ENCODE data around the gene TIMM17B. TPM values are rescaled to one million over a fixed set of nuclear protein-coding genes. Genes with fewer than 3 reads are reported as not detected.

TIMM17B gene
- total RNA-seq, 4 donors from 2014 or later = 33.8 to 67.9 (median 54.5) TPM

- Histone ChIP-seq H3K27ac (peak overlapping the region in 2 of 4 donors; percentile 17 to 75), H3K4me3 (no peak overlapping the region), H3K9me3 (no peaks in the 10 kb centered on the region), H3K36me3 (peaks cover 0 to 47% (median 0%) of the 10 kb centered on the region in 3 donors), H3K4me1 (peaks cover 0 to 13% (median 6%) of the 10 kb centered on the region in 4 donors), H3K27me3 (no peaks in the 10 kb centered on the region)
- DNase-seq = no peak
- TF ChIP-seq CTCF (IDR thresholded peaks at IDR 0.05) = no peak
- no peak for TF ChIP-seq POLR2A (IDR thresholded peaks at IDR 0.05)
Observed at GRCh38 chrX:48933757-48934156, 36.2 kb upstream of the TIMM17B start.

- Histone ChIP-seq H3K9me3 (no peaks in the 10 kb centered on the region), H3K4me1 (no peaks in the 10 kb centered on the region)
Observed at GRCh38 chrX:48927736-48928382, 30.3 kb upstream of the TIMM17B start.

GRCh38 chrX:48927123-48927522, 29.6 kb upstream of the TIMM17B start:
- H3K9me3 ChIP-seq = no peaks in the 10 kb centered on the region
- H3K36me3 ChIP-seq = peaks cover 0 to 65% (median 0%) of the 10 kb centered on the region in 3 donors
- no peaks in the 10 kb centered on the region for H3K4me1 ChIP-seq
- H3K27me3 ChIP-seq = no peaks in the 10 kb centered on the region
- DNase-seq = no peak
- no peak overlapping the region for H3K27ac ChIP-seq
- TF ChIP-seq POLR2A (IDR thresholded peaks at IDR 0.05) (no peak), CTCF (IDR thresholded peaks at IDR 0.05) (no peak)
- H3K4me3 ChIP-seq = no peak overlapping the region

More at GRCh38 chrX:48927736-48928382, 30.3 kb upstream of the TIMM17B start:
- Histone ChIP-seq H3K27me3 (no peaks in the 10 kb centered on the region), H3K4me3 (no peak overlapping the region), H3K27ac (peak overlapping the region in 1 of 4 donors; percentile 1), H3K36me3 (peaks cover 0 to 60% (median 0%) of the 10 kb centered on the region in 3 donors)
- DNase-seq = no peak
- TF ChIP-seq POLR2A (IDR thresholded peaks at IDR 0.05) (no peak), CTCF (IDR thresholded peaks at IDR 0.05) (no peak)

GRCh38 chrX:48924270-48924669, 26.7 kb upstream of the TIMM17B start:
- Histone ChIP-seq H3K4me3 (no peak overlapping the region), H3K9me3 (no peaks in the 10 kb centered on the region), H3K27ac (no peak overlapping the region), H3K27me3 (no peaks in the 10 kb centered on the region), H3K4me1 (peaks cover 0 to 7% (median 0%) of the 10 kb centered on the region in 4 donors), H3K36me3 (peaks cover 0 to 40% (median 0%) of the 10 kb centered on the region in 3 donors)
- DNase-seq = no peak
- TF ChIP-seq CTCF (IDR thresholded peaks at IDR 0.05) (no peak), POLR2A (IDR thresholded peaks at IDR 0.05) (no peak)

GRCh38 chrX:48923771-48924170, 26.2 kb upstream of the TIMM17B start:
- TF ChIP-seq POLR2A (IDR thresholded peaks at IDR 0.05) (no peak), CTCF (IDR thresholded peaks at IDR 0.05) (no peak)
- no peak overlapping the region for H3K27ac ChIP-seq
- DNase-seq = no peak
- no peaks in the 10 kb centered on the region for H3K27me3 ChIP-seq
- no peak overlapping the region for H3K4me3 ChIP-seq
- peaks cover 0 to 40% (median 0%) of the 10 kb centered on the region in 3 donors for H3K36me3 ChIP-seq
- peaks cover 0 to 7% (median 0%) of the 10 kb centered on the region in 4 donors for H3K4me1 ChIP-seq
- H3K9me3 ChIP-seq = no peaks in the 10 kb centered on the region

Measured in Peyer's patch (tissue), 4 donors.